Muscle of leg (tissue), 11 donors: ENCODE results near the gene IMMP2L. TPM values are rescaled to one million over a fixed set of nuclear protein-coding genes. Genes with fewer than 3 reads are reported as not detected.
"Not testable (repeated sequence)": the region's sequence is repeated elsewhere in the genome, so short reads cannot be mapped to it uniquely, and the experiment has no call there.

Experiments used
- DNase-seq: peaks from one replicate; pipeline ENCODE4 v3.0.0; 2013
- H3K27ac ChIP-seq: one replicate; pipeline ENCODE4 v1.5.1; 2013; ENCODE audit warnings: mild to moderate bottlenecking, low read length, control low read depth
- H3K27me3 ChIP-seq: one replicate; pipeline ENCODE4 v1.6.1; 2013; ENCODE audit warnings: low read length; ENCODE audit not compliant: control insufficient read depth, insufficient read depth
- H3K36me3 ChIP-seq: one replicate; pipeline ENCODE4 v1.6.1; 2013; ENCODE audit warnings: low read length; ENCODE audit not compliant: control insufficient read depth, insufficient read depth
- H3K4me1 ChIP-seq: one replicate; pipeline ENCODE4 v1.6.1; 2013; ENCODE audit warnings: low read length; ENCODE audit not compliant: control insufficient read depth, insufficient read depth
- H3K4me3 ChIP-seq: one replicate; pipeline ENCODE4 v1.5.1; 2013; ENCODE audit warnings: low read length, control low read depth
- H3K9me3 ChIP-seq: replicated peaks from 2 replicates; pipeline ENCODE4 v1.6.1; 2013; ENCODE audit warnings: low read depth, low read length; ENCODE audit not compliant: control insufficient read depth
- WGBS: methylation state at CpG from one replicate; pipeline ENCODE4 v1.1.5; 2013; ENCODE audit warnings: missing lambda C conversion rate; ENCODE audit not compliant: insufficient coverage; 5-methylcytosine and 5-hydroxymethylcytosine counted together
- polyA plus RNA-seq, 8 donors: library from polyadenylated mRNA; unstranded; fragments of 120-200 nt; gene quantifications; one replicate each; pipeline versions ENCODE4 v1.2.1 to v1.2.3, GENCODE V29; 2013; ENCODE audit warnings: inconsistent platforms in 1 of 8, low replicate concordance in 1 of 8; ENCODE audit not compliant: insufficient read length in 8 of 8, insufficient read depth in 1 of 8
- total RNA-seq: library from RNA; stranded (reverse); fragments of 120-200 nt; gene quantifications from one replicate; pipeline ENCODE4 v1.2.4, GENCODE V29; 2013

IMMP2L gene
- total and polyA plus RNA-seq, 9 donors = 15.0 to 20.4 (median 17.1) TPM

GRCh38 chr7:111076205-111076604 is 486.1 kb downstream of the IMMP2L start:
- Histone ChIP-seq H3K9me3 (no peaks in the 10 kb centered on the region), H3K4me1 (no peaks in the 10 kb centered on the region)
- no peak for DNase-seq

GRCh38 chr7:111075498-111075897 is 486.8 kb downstream of the IMMP2L start:
- WGBS = no CpG with 5 or more reads among the region's 5 CpGs

More at GRCh38 chr7:111076205-111076604, 486.1 kb downstream of the IMMP2L start:
- Histone ChIP-seq H3K36me3 (no peaks in the 10 kb centered on the region), H3K27me3 (no peaks in the 10 kb centered on the region), H3K27ac (no peak overlapping the region), H3K4me3 (no peak overlapping the region)

GRCh38 chr7:111074748-111075146 is 487.5 kb downstream of the IMMP2L start:
- no CpG with 5 or more reads among the region's 6 CpGs for WGBS
- no peak for DNase-seq
- Histone ChIP-seq H3K27me3 (no peaks in the 10 kb centered on the region), H3K9me3 (no peaks in the 10 kb centered on the region), H3K4me1 (no peaks in the 10 kb centered on the region), H3K36me3 (no peaks in the 10 kb centered on the region), H3K27ac (no peak overlapping the region), H3K4me3 (no peak overlapping the region)

More at GRCh38 chr7:111075498-111075897, 486.8 kb downstream of the IMMP2L start:
- Histone ChIP-seq H3K9me3 (no peaks in the 10 kb centered on the region), H3K4me3 (no peak overlapping the region), H3K27me3 (no peaks in the 10 kb centered on the region), H3K4me1 (no peaks in the 10 kb centered on the region), H3K27ac (no peak overlapping the region), H3K36me3 (no peaks in the 10 kb centered on the region)
- DNase-seq = no peak

DNA sequence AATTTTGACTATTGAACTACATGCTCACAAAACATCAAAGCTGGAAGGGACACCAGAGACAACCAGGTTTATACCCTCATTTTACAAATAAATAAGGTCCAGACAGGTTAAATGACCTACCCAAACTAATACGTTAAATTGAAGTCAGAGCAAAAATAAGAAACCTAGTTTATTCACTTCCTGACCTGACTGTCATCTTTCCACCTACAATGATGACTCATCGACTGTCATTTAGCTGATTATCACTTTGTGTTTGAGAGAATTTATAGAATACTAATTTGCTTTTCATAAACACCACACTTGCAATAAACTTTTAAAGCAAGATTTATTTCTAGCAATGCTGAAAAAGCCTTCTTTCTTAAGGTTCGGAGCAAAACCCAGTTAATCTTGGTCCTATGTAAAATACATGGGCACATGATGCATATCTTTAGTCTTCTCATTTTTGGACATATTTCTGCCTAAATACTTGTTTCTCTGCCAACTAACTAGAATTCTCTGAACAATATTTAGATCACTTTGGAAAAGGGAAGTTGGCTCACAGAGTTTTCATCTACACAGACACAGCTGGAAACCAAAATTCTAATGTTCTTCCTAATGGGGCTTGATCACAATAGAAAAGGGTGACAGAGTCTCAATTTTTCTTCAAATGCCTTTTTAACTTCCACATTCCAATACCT is 488.1 kb downstream of the IMMP2L start:
- DNase-seq = peak; percentile 69
- Histone ChIP-seq H3K9me3 (no peaks in the 10 kb centered on the region), H3K27me3 (no peaks in the 10 kb centered on the region), H3K4me1 (no peaks in the 10 kb centered on the region), H3K36me3 (no peaks in the 10 kb centered on the region), H3K4me3 (no peak overlapping the region), H3K27ac (no peak overlapping the region)
- WGBS = no CpG with 5 or more reads among the region's 3 CpGs

- not testable (repeated sequence) for H3K4me1 ChIP-seq, DNase-seq, H3K27me3 ChIP-seq, H3K4me3 ChIP-seq, H3K27ac ChIP-seq, H3K9me3 ChIP-seq, H3K36me3 ChIP-seq
- 96% methylated on average over 8 of the region's 9 CpGs for WGBS
These were observed 489.6 kb downstream of the IMMP2L start for GRCh38 chr7:111072658-111073057.

GRCh38 chr7:111071556-111071955 is 490.7 kb downstream of the IMMP2L start:
- Histone ChIP-seq H3K4me3 (no peak overlapping the region), H3K36me3 (no peaks in the 10 kb centered on the region), H3K27me3 (no peaks in the 10 kb centered on the region), H3K27ac (no peak overlapping the region), H3K9me3 (no peaks in the 10 kb centered on the region), H3K4me1 (no peaks in the 10 kb centered on the region)
- no peak for DNase-seq

DNA sequence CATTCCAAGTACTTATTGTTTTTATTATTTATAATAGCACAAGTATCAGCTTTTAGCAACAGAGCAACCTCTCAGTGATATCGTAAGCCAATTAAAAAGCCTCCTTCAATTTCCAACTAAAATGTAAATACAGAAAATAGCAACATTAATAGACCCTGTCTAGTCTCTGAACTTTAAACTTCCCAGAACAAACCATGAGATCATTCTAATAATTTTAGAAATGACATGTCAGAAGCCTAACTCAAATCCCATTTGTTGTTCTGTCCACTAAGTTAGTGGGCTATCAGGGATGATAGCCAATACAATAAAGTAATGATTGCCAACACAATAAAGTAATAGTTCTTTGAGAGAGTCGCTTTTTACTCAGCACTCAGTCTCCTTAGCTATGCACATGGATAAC is 493.7 kb downstream of the IMMP2L start:
- DNase-seq = no peak
- H3K27me3 ChIP-seq = no peaks in the 10 kb centered on the region
- H3K9me3 ChIP-seq = no peaks in the 10 kb centered on the region
- no peaks in the 10 kb centered on the region for H3K4me1 ChIP-seq
- H3K36me3 ChIP-seq = no peaks in the 10 kb centered on the region
- H3K4me3 ChIP-seq = no peak overlapping the region
- H3K27ac ChIP-seq = no peak overlapping the region
- no CpG with 5 or more reads among the region's 2 CpGs for WGBS

DNA sequence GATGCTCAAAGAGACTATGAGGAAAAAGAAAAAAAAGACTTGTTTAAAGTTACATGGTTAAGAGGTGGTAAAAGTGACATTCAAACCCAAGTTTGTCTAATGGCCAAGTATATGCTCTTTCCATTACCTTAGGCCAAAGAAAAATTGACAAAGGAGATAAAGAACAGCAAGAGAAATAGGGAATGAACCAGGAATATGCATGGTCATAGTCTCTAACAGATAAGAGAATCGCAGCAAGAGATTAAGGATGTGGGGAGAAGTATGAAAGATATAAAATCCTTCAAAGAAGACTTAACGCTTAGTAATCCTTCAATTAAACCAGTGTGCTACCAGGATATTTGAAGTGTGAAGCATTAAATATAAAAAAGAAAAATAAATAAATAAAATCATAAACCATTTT is 494.6 kb downstream of the IMMP2L start:
- no peak overlapping the region for H3K27ac ChIP-seq

GRCh38 chr7:111067251-111067650 is 495.0 kb downstream of the IMMP2L start:
- H3K9me3 ChIP-seq = peaks cover 5% of the 10 kb centered on the region
- no peaks in the 10 kb centered on the region for H3K4me1 ChIP-seq
- no peak overlapping the region for H3K27ac ChIP-seq
- no CpG with 5 or more reads among the region's 4 CpGs for WGBS
- no peak for DNase-seq
- H3K36me3 ChIP-seq = no peaks in the 10 kb centered on the region
- no peaks in the 10 kb centered on the region for H3K27me3 ChIP-seq
- no peak overlapping the region for H3K4me3 ChIP-seq

More for the DNA sequence above, 494.6 kb downstream of the IMMP2L start:
- no CpG with 5 or more reads among the region's 2 CpGs for WGBS
- H3K4me3 ChIP-seq = no peak overlapping the region
- no peak for DNase-seq
- H3K36me3 ChIP-seq = no peaks in the 10 kb centered on the region
- no peaks in the 10 kb centered on the region for H3K27me3 ChIP-seq
- H3K9me3 ChIP-seq = peaks cover 5% of the 10 kb centered on the region
- no peaks in the 10 kb centered on the region for H3K4me1 ChIP-seq

DNA sequence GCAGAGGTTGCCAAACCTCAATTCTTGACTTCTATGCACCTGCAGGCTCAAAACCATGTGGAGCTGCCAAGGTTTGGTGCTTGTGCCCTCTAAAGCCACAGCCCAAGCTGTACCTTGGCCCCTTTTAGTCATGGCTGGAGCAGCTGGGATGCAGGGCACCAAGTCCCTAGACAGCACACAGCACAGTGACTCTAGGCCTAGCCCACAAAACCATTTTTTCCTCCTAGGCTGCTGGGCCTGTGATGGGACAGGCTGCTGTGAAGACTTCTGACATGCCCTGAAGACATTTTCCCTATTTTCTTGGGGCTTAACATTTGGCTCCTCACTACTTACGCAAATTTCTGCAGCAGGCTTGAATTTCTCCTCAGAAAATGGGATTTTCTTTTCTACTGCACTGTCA is 499.1 kb downstream of the IMMP2L start:
- no peaks in the 10 kb centered on the region for H3K4me1 ChIP-seq
- H3K36me3 ChIP-seq = no peaks in the 10 kb centered on the region
- H3K4me3 ChIP-seq = no peak overlapping the region
- 100% methylated on average over 1 of the region's 1 CpG for WGBS
- DNase-seq = no peak
- H3K9me3 ChIP-seq = peaks cover 5% of the 10 kb centered on the region
- no peaks in the 10 kb centered on the region for H3K27me3 ChIP-seq
- H3K27ac ChIP-seq = no peak overlapping the region

GRCh38 chr7:111059833-111060232 is 502.5 kb downstream of the IMMP2L start:
- no peak overlapping the region for H3K27ac ChIP-seq

More at GRCh38 chr7:111059833-111060232, 502.5 kb downstream of the IMMP2L start:
- Histone ChIP-seq H3K4me1 (no peaks in the 10 kb centered on the region), H3K27me3 (no peaks in the 10 kb centered on the region), H3K4me3 (no peak overlapping the region), H3K36me3 (no peaks in the 10 kb centered on the region), H3K9me3 (peaks cover 5% of the 10 kb centered on the region)
- peak; percentile 45 for DNase-seq
